Keratinocyte (primary cell): ENCODE results near the gene FAM13A. TPM values are rescaled to one million over a fixed set of nuclear protein-coding genes. Genes with fewer than 3 reads are reported as not detected.

Source experiments
- DNase-seq: peaks from one replicate; pipeline ENCODE4 v3.0.0-alpha.2; 2011; ENCODE audit warnings: low read depth, missing footprints, low spot score
- FAIRE-seq: peaks from 2 replicates; lab custom pipeline; 2011; peaks lifted over from hg19 to GRCh38; lab: Jason Lieb, UNC
- H2AFZ ChIP-seq: 2 replicates; pipeline ENCODE4 v1.6.0; 2012; ENCODE audit warnings: low read length, control low read depth, inconsistent platforms; ENCODE audit not compliant: control insufficient read depth
- H3K27ac ChIP-seq: 2 replicates; pipeline ENCODE4 v1.5.1; 2011; ENCODE audit warnings: low read length; ENCODE audit not compliant: control insufficient read depth, insufficient read depth
- H3K27me3 ChIP-seq: 3 replicates; pipeline ENCODE4 v1.6.0; 2011; ENCODE audit warnings: low read length; ENCODE audit not compliant: control insufficient read depth, insufficient read depth; ENCODE audit errors: extremely low read depth
- H3K36me3 ChIP-seq, 2 experiments: 2 replicates in 1 of 2; 3 replicates in 1 of 2; pipeline ENCODE4 v1.5.1; 2011; ENCODE audit warnings: low read length in 2 of 2, mild to moderate bottlenecking in 1 of 2; ENCODE audit not compliant: control insufficient read depth in 2 of 2, insufficient read depth in 2 of 2; ENCODE audit errors: extremely low read depth in 1 of 2
- H3K4me1 ChIP-seq: 3 replicates; pipeline ENCODE4 v1.5.1; 2011; ENCODE audit warnings: low read length; ENCODE audit not compliant: control insufficient read depth, insufficient read depth; ENCODE audit errors: extremely low read depth
- H3K4me2 ChIP-seq: 3 replicates; pipeline ENCODE4 v1.6.0; 2011; ENCODE audit warnings: low read depth, low read length; ENCODE audit not compliant: control insufficient read depth, insufficient read depth; ENCODE audit errors: extremely low read depth
- H3K4me3 ChIP-seq, 3 experiments: fragments of 200-600 bp in 1 of 3; sonication (generic) in 1 of 3; 2 replicates in 2 of 3; 3 replicates in 1 of 3; pipeline ENCODE4 v1.5.1; 2011 to 2016; ENCODE audit warnings: low read length in 3 of 3, mild to moderate bottlenecking in 3 of 3, control low read depth in 2 of 3, inconsistent platforms in 1 of 3, low read depth in 1 of 3, mixed read lengths in 1 of 3, mixed run types in 1 of 3, moderate library complexity in 1 of 3; ENCODE audit not compliant: control insufficient read depth in 2 of 3, insufficient read depth in 2 of 3; ENCODE audit errors: extremely low read depth in 1 of 3
- H3K79me2 ChIP-seq: 2 replicates; pipeline ENCODE4 v1.6.0; 2012; ENCODE audit warnings: low read length; ENCODE audit not compliant: control insufficient read depth, insufficient read depth
- H3K9ac ChIP-seq: 3 replicates; pipeline ENCODE4 v1.6.0; 2011; ENCODE audit warnings: low read length; ENCODE audit not compliant: control insufficient read depth, insufficient read depth; ENCODE audit errors: extremely low read depth
- H3K9me1 ChIP-seq: 3 replicates; pipeline ENCODE4 v1.6.0; 2011; ENCODE audit warnings: low read length; ENCODE audit not compliant: control insufficient read depth, insufficient read depth; ENCODE audit errors: extremely low read depth
- H3K9me3 ChIP-seq: 2 replicates; pipeline ENCODE4 v1.5.1; 2012; ENCODE audit warnings: low read depth, low read length; ENCODE audit not compliant: control insufficient read depth
- H4K20me1 ChIP-seq: 3 replicates; pipeline ENCODE4 v1.6.0; 2011; ENCODE audit warnings: low read length; ENCODE audit not compliant: control insufficient read depth, insufficient read depth; ENCODE audit errors: extremely low read depth
- EZH2 ChIP-seq: IDR thresholded peaks from one replicate; pipeline ENCODE4 v1.6.1; 2012; ENCODE audit warnings: inconsistent platforms, mild to moderate bottlenecking, low read length, moderate library complexity
- dilution Hi-C: fragments of 300-500 bp; cut with MboI; formaldehyde crosslinking; loops from one replicate; pipeline ENCODE4 v1.7.0; 2020; ENCODE audit warnings: low sequenced_read_pairs; ENCODE audit not compliant: extremely low pct_ligation_motif_present
- polyA plus RNA-seq, 5 experiments: library from polyadenylated mRNA; depleted of rRNA in 3 of 5; stranded (reverse) in 3 of 5; stranded (forward) in 1 of 5; unstranded in 1 of 5; fragments of >200 nt; gene quantifications; 1 replicate in 1 of 5; 2 replicates in 3 of 5; 3 replicates in 1 of 5; pipeline versions ENCODE4 v1.2.1 to v1.2.3, GENCODE V29; 2011 to 2012; ENCODE audit warnings: missing spikeins in 2 of 5, low read depth in 1 of 5, low replicate concordance in 1 of 5
- TF ChIP-seq, protein P1 (sequence below), 3 experiments: IDR thresholded peaks in 1 of 3; conservative IDR thresholded peaks in 1 of 3; optimal IDR thresholded peaks in 1 of 3; 2 replicates in 2 of 3; 3 replicates in 1 of 3; pipeline versions ENCODE3 to v1.5.1; 2011; ENCODE audit warnings: low read length in 3 of 3, mild to moderate bottlenecking in 3 of 3, moderate library complexity in 2 of 3, control low read depth in 1 of 3, inconsistent platforms in 1 of 3; ENCODE audit not compliant: insufficient read depth in 2 of 3; ENCODE audit errors: extremely low read depth in 1 of 3

The FAM13A gene
- polyA plus RNA-seq, 1 donor (not counting 4 experiments of a cell fraction or from before 2014, with no cell fraction given) = 6.0 TPM

DNA sequence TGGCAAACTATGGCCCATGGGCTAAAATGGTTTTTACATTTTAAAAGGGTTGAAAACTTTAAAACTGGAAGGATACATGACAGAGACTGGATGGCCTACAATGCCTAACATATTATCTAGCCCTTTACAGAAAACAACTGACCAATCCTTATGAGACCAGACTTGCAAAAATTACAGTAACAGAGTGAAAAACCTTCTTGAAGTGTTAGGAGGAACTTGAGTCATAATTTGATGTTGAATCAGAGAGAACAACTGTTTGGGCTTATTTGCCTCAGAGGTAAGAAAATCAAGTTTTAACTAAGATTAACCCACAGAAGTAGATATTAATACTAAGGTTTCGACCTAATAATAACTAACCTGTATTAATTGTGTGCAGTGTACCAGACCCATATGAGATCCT lies 347.0 kb downstream of the FAM13A start:
- no peaks in the 10 kb centered on the region for H3K79me2 ChIP-seq
- H3K4me1 ChIP-seq = peaks cover 2% of the 10 kb centered on the region
- dilution Hi-C loops = no loop called here
- no peak overlapping the region for H3K4me3 ChIP-seq
- no peaks in the 10 kb centered on the region for H3K9me3 ChIP-seq
- no peaks in the 10 kb centered on the region for H4K20me1 ChIP-seq
- H3K9ac ChIP-seq = no peak overlapping the region
- H3K36me3 ChIP-seq = peaks cover 4 to 19% of the 10 kb centered on the region in 2 experiments
- DNase-seq = no peak
- H3K27ac ChIP-seq = no peak overlapping the region
- H3K9me1 ChIP-seq = no peaks in the 10 kb centered on the region
- no peak for FAIRE-seq
- no peak overlapping the region for H3K4me2 ChIP-seq
- no peak for TF ChIP-seq EZH2
- TF ChIP-seq, protein P1, sequence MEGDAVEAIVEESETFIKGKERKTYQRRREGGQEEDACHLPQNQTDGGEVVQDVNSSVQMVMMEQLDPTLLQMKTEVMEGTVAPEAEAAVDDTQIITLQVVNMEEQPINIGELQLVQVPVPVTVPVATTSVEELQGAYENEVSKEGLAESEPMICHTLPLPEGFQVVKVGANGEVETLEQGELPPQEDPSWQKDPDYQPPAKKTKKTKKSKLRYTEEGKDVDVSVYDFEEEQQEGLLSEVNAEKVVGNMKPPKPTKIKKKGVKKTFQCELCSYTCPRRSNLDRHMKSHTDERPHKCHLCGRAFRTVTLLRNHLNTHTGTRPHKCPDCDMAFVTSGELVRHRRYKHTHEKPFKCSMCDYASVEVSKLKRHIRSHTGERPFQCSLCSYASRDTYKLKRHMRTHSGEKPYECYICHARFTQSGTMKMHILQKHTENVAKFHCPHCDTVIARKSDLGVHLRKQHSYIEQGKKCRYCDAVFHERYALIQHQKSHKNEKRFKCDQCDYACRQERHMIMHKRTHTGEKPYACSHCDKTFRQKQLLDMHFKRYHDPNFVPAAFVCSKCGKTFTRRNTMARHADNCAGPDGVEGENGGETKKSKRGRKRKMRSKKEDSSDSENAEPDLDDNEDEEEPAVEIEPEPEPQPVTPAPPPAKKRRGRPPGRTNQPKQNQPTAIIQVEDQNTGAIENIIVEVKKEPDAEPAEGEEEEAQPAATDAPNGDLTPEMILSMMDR (optimal IDR thresholded peaks at IDR 0.05 in 1 of 3, IDR thresholded peaks at IDR 0.05 in 1 of 3, conservative IDR thresholded peaks at IDR 0.05 in 1 of 3; ENCODE audit: extremely low read depth in 1 of 3, insufficient read depth in 2 of 3, low read length in 3 of 3) = no peak
- no peaks in the 10 kb centered on the region for H3K27me3 ChIP-seq
- H2AFZ ChIP-seq = no peak overlapping the region

DNA sequence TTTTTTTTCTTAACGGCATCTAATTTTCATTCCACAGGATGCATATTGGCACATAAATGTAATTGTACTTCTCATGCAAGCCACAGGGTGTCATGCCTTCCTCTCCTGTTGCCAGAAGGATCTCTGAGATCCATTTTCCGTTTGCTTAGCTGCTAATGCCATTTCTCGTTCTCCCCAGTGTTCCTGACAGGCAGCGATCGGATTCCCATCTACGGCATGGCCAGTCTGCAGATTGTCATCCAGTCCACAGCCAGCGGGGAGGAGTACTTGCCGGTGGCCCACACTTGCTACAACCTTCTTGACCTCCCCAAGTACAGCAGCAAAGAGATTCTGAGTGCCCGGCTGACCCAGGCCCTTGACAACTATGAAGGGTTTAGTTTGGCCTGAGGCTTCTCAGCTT lies 350.4 kb downstream of the FAM13A start:
- H3K27ac ChIP-seq = no peak overlapping the region
- H3K9me1 ChIP-seq = no peaks in the 10 kb centered on the region
- H3K4me3 ChIP-seq = no peak overlapping the region
- DNase-seq (no peak), FAIRE-seq (peak; percentile 20)
- no peak for TF ChIP-seq EZH2
- TF ChIP-seq, protein P1 (optimal IDR thresholded peaks at IDR 0.05 in 1 of 3, IDR thresholded peaks at IDR 0.05 in 1 of 3, conservative IDR thresholded peaks at IDR 0.05 in 1 of 3; ENCODE audit: extremely low read depth in 1 of 3, insufficient read depth in 2 of 3, low read length in 3 of 3) = peak; percentile 14 to 46 (median 19)
- no peaks in the 10 kb centered on the region for H3K27me3 ChIP-seq
- H4K20me1 ChIP-seq = no peaks in the 10 kb centered on the region
- dilution Hi-C loops = no loop called here
- H3K4me2 ChIP-seq = no peak overlapping the region
- no peaks in the 10 kb centered on the region for H3K4me1 ChIP-seq
- no peaks in the 10 kb centered on the region for H3K9me3 ChIP-seq
- H3K9ac ChIP-seq = no peak overlapping the region
- H3K79me2 ChIP-seq = no peaks in the 10 kb centered on the region
- H3K36me3 ChIP-seq = peaks cover 4 to 19% of the 10 kb centered on the region in 2 experiments
- no peak overlapping the region for H2AFZ ChIP-seq
